GM03348 (cell line): ENCODE data around the gene RANBP3.

ENCODE experiments used
- DNase-seq: peaks from one replicate; pipeline ENCODE4 v3.0.0; 2012; ENCODE audit warnings: low spot score

Gene RANBP3

GRCh38 chr19:5882421-5882968 lies 95.4 kb downstream of the RANBP3 start:
- no peak for DNase-seq

GRCh38 chr19:5881543-5882299 lies 96.2 kb downstream of the RANBP3 start:
- DNase-seq: no peak

GRCh38 chr19:5880604-5881078 lies 97.3 kb downstream of the RANBP3 start:
- DNase-seq: peak; percentile 77

- DNase-seq: no peak
These were observed 97.7 kb downstream of the RANBP3 start for GRCh38 chr19:5880196-5880595.

- no peak for DNase-seq
These were observed 100.1 kb downstream of the RANBP3 start for GRCh38 chr19:5877882-5878281.

GRCh38 chr19:5877427-5877826 lies 100.5 kb downstream of the RANBP3 start:
- DNase-seq: no peak

- DNase-seq: peak; percentile 63
These were observed 103.4 kb downstream of the RANBP3 start for GRCh38 chr19:5874496-5874895.

GRCh38 chr19:5873617-5874199 lies 104.2 kb downstream of the RANBP3 start:
- DNase-seq: no peak

- DNase-seq: no peak
These were observed 107.0 kb downstream of the RANBP3 start for GRCh38 chr19:5870986-5871394.

GRCh38 chr19:5867201-5868136 lies 110.5 kb downstream of the RANBP3 start:
- no peak for DNase-seq
